ENCODE measurements around the gene EPN2.

EPN2 gene

GRCh38 chr17:19306160-19307111 is 69.3 kb downstream of the EPN2 start:
- H3K27ac ChIP-seq = no peak overlapping the region
- no peak overlapping the region for H3K9ac ChIP-seq

GRCh38 chr17:19307521-19307920 is 70.4 kb downstream of the EPN2 start:
- Histone ChIP-seq H3K79me2 (peaks cover 12% of the 10 kb centered on the region), H3K36me3 (ENCODE audit: control insufficient read depth, insufficient read depth, low read length) (no peaks in the 10 kb centered on the region), H3K4me3 (ENCODE audit: low read depth, low read length) (no peak overlapping the region), H2AFZ (no peak overlapping the region), H3K27me3 (ENCODE audit: control insufficient read depth, insufficient read depth, low read length) (no peaks in the 10 kb centered on the region), H3K4me1 (peaks cover 31% of the 10 kb centered on the region), H3K9ac (no peak overlapping the region), H3K9me3 (ENCODE audit: control insufficient read depth, low read length) (no peaks in the 10 kb centered on the region), H3K27ac (no peak overlapping the region), H3K4me2 (ENCODE audit: low read length) (no peak overlapping the region)
- TF ChIP-seq CTCF (IDR thresholded peaks at IDR 0.05) = no peak

More at GRCh38 chr17:19306160-19307111, 69.3 kb downstream of the EPN2 start:
- TF ChIP-seq CTCF (IDR thresholded peaks at IDR 0.05) = no peak
- H3K79me2 ChIP-seq = peaks cover 16% of the 10 kb centered on the region
- no peaks in the 10 kb centered on the region for H3K36me3 ChIP-seq (ENCODE audit: control insufficient read depth, insufficient read depth, low read length)
- no peak overlapping the region for H3K4me2 ChIP-seq (ENCODE audit: low read length)
- H2AFZ ChIP-seq = no peak overlapping the region
- H3K4me1 ChIP-seq = peaks cover 42% of the 10 kb centered on the region
- no peaks in the 10 kb centered on the region for H3K9me3 ChIP-seq (ENCODE audit: control insufficient read depth, low read length)
- H3K4me3 ChIP-seq (ENCODE audit: low read depth, low read length) = no peak overlapping the region
- no peaks in the 10 kb centered on the region for H3K27me3 ChIP-seq (ENCODE audit: control insufficient read depth, insufficient read depth, low read length)

GRCh38 chr17:19308398-19308797 is 71.2 kb downstream of the EPN2 start:
- peaks cover 23% of the 10 kb centered on the region for H3K4me1 ChIP-seq
- no peak overlapping the region for H3K27ac ChIP-seq
- H3K4me3 ChIP-seq (ENCODE audit: low read depth, low read length) = no peak overlapping the region
- no peaks in the 10 kb centered on the region for H3K36me3 ChIP-seq (ENCODE audit: control insufficient read depth, insufficient read depth, low read length)
- H3K9me3 ChIP-seq (ENCODE audit: control insufficient read depth, low read length) = no peaks in the 10 kb centered on the region
- H2AFZ ChIP-seq = no peak overlapping the region
- H3K79me2 ChIP-seq = peaks cover 12% of the 10 kb centered on the region
- no peak for TF ChIP-seq CTCF (IDR thresholded peaks at IDR 0.05)
- no peaks in the 10 kb centered on the region for H3K27me3 ChIP-seq (ENCODE audit: control insufficient read depth, insufficient read depth, low read length)
- no peak overlapping the region for H3K4me2 ChIP-seq (ENCODE audit: low read length)
- H3K9ac ChIP-seq = no peak overlapping the region

DNA sequence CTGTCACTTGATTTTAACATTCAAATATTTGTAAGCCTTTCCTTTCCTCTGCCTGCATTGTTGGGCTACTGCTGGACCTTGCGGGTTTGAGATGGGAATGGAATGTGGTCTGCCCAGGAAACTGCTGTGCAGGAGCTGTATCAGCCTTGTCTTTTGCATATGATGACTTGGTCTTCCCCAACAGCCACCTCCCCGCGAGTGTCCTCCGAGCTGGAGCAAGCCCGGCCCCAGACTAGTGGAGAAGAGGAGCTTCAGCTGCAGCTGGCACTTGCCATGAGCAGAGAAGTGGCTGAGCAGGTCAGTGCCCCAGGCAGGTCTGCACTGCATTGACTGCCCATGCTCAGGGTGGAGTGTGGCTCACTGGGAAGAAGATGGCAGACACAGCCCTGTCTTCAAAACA is 72.5 kb downstream of the EPN2 start:
- H3K27me3 ChIP-seq (ENCODE audit: control insufficient read depth, insufficient read depth, low read length) = no peaks in the 10 kb centered on the region
- H3K9me3 ChIP-seq (ENCODE audit: control insufficient read depth, low read length) = no peaks in the 10 kb centered on the region
- no peak overlapping the region for H3K9ac ChIP-seq
- H3K4me2 ChIP-seq (ENCODE audit: low read length) = no peak overlapping the region
- H3K4me3 ChIP-seq (ENCODE audit: low read depth, low read length) = no peak overlapping the region
- no peak overlapping the region for H2AFZ ChIP-seq
- H3K4me1 ChIP-seq = peaks cover 14% of the 10 kb centered on the region
- no peaks in the 10 kb centered on the region for H3K36me3 ChIP-seq (ENCODE audit: control insufficient read depth, insufficient read depth, low read length)
- H3K27ac ChIP-seq = no peak overlapping the region
- peaks cover 12% of the 10 kb centered on the region for H3K79me2 ChIP-seq
- no peak for TF ChIP-seq CTCF (IDR thresholded peaks at IDR 0.05)

Data from parathyroid adenoma (tissue), 2 donors.